HT-29 (cell line): ENCODE results near the gene DNPEP. TPM values are rescaled to one million over a fixed set of nuclear protein-coding genes. Genes with fewer than 3 reads are reported as not detected.
A peak's percentile ranks its signal among the peaks of the same experiment; 100 is the strongest.

Experiments used
- DNase-seq: peaks from one replicate; pipeline ENCODE4 v3.0.0-alpha.2; 2015; ENCODE audit warnings: low spot score
- total RNA-seq: library from RNA; depleted of rRNA; stranded (reverse); fragments of >200 nt; shearing (Covaris generic); gene quantifications from 2 replicates; pipeline ENCODE4 v1.2.3, GENCODE V29; 2014; rRNA removed

Gene DNPEP
- total RNA-seq = 155 and 158 TPM in 2 replicates

- peak; percentile 87 for DNase-seq
Observed at GRCh38 chr2:219387306-219388120, at the start of gene DNPEP. DNPEP (minus strand) TSS chr2:219387912; CDS start chr2:219387794, 118 bp downstream.

- DNase-seq = no peak
Observed at GRCh38 chr2:219437141-219437540, 49.4 kb upstream of the DNPEP start.

- DNase-seq = no peak
Observed at GRCh38 chr2:219436491-219436890, 48.8 kb upstream of the DNPEP start.

GRCh38 chr2:219435701-219436100 lies 48.0 kb upstream of the DNPEP start:
- DNase-seq = no peak

GRCh38 chr2:219434718-219435525 lies 47.2 kb upstream of the DNPEP start, which contains the start of gene SPEG:
SPEG (plus strand) TSS chr2:219434843; CDS start chr2:219434978, 135 bp downstream.
- no peak for DNase-seq

- DNase-seq = no peak
Observed at GRCh38 chr2:219434468-219434717, 46.7 kb upstream of the DNPEP start.

- peak; percentile 29 for DNase-seq
Observed at GRCh38 chr2:219433666-219434467, 46.2 kb upstream of the DNPEP start.

- peak; percentile 52 for DNase-seq
Observed at GRCh38 chr2:219430633-219431615, 43.2 kb upstream of the DNPEP start.

- DNase-seq = no peak
Observed at GRCh38 chr2:219429958-219430606, 42.4 kb upstream of the DNPEP start.

GRCh38 chr2:219428469-219428868 lies 40.8 kb upstream of the DNPEP start:
- no peak for DNase-seq

- DNase-seq = no peak
Observed at GRCh38 chr2:219426534-219427136, 38.9 kb upstream of the DNPEP start.

GRCh38 chr2:219426068-219426443 lies 38.3 kb upstream of the DNPEP start:
- DNase-seq = no peak

- no peak for DNase-seq
Observed at GRCh38 chr2:219425238-219426067, 37.7 kb upstream of the DNPEP start.

GRCh38 chr2:219423652-219424377 lies 36.1 kb upstream of the DNPEP start:
- DNase-seq = no peak

GRCh38 chr2:219422952-219423534 lies 35.3 kb upstream of the DNPEP start:
- DNase-seq = no peak

- no peak for DNase-seq
Observed at GRCh38 chr2:219421323-219421722, 33.6 kb upstream of the DNPEP start.

GRCh38 chr2:219420687-219421086 lies 33.0 kb upstream of the DNPEP start:
- DNase-seq = no peak
